ENCODE measurements around the gene DNAJC18.
A peak's percentile ranks its signal among the peaks of the same experiment; 100 is the strongest.
"Not testable (repeated sequence)": the region's sequence is repeated elsewhere in the genome, so short reads cannot be mapped to it uniquely, and the experiment has no call there.

Gene DNAJC18

GRCh38 chr5:139393497-139394122, 45.7 kb downstream of the DNAJC18 start:
- H3K27ac Mint-ChIP-seq = no peak overlapping the region
- H3K36me3 Mint-ChIP-seq = peaks cover 3% of the 10 kb centered on the region
- peak overlapping the region; percentile 90 for H3K4me3 Mint-ChIP-seq
- no peaks in the 10 kb centered on the region for H3K9me3 Mint-ChIP-seq (ENCODE audit: low read depth)
- peaks cover 34% of the 10 kb centered on the region for H3K4me1 Mint-ChIP-seq (ENCODE audit: low read depth)
- no peaks in the 10 kb centered on the region for H3K27me3 Mint-ChIP-seq

GRCh38 chr5:139392678-139393496, 46.4 kb downstream of the DNAJC18 start:
- Mint-ChIP-seq H3K4me3 (peak overlapping the region; percentile 90), H3K27me3 (no peaks in the 10 kb centered on the region), H3K9me3 (ENCODE audit: low read depth) (no peaks in the 10 kb centered on the region), H3K27ac (peak overlapping the region; percentile 83), H3K4me1 (ENCODE audit: low read depth) (peaks cover 38% of the 10 kb centered on the region), H3K36me3 (peaks cover 3% of the 10 kb centered on the region)

GRCh38 chr5:139392324-139392677, 47.0 kb downstream of the DNAJC18 start:
- Mint-ChIP-seq H3K27ac (no peak overlapping the region), H3K9me3 (ENCODE audit: low read depth) (no peaks in the 10 kb centered on the region)

GRCh38 chr5:139391570-139392323, 47.6 kb downstream of the DNAJC18 start:
- H3K4me1 Mint-ChIP-seq (ENCODE audit: low read depth) = peaks cover 38% of the 10 kb centered on the region
- peak overlapping the region; percentile 38 for H3K27ac Mint-ChIP-seq
- peaks cover 3% of the 10 kb centered on the region for H3K36me3 Mint-ChIP-seq

More at GRCh38 chr5:139392324-139392677, 47.0 kb downstream of the DNAJC18 start:
- Mint-ChIP-seq H3K4me3 (peak overlapping the region; percentile 90), H3K27me3 (no peaks in the 10 kb centered on the region), H3K36me3 (peaks cover 3% of the 10 kb centered on the region), H3K4me1 (ENCODE audit: low read depth) (peaks cover 38% of the 10 kb centered on the region)

GRCh38 chr5:139390639-139391569, 48.4 kb downstream of the DNAJC18 start:
- Mint-ChIP-seq H3K9me3 (ENCODE audit: low read depth) (no peaks in the 10 kb centered on the region), H3K4me1 (ENCODE audit: low read depth) (peaks cover 43% of the 10 kb centered on the region), H3K27ac (peak overlapping the region; percentile 61), H3K27me3 (no peaks in the 10 kb centered on the region), H3K4me3 (peak overlapping the region; percentile 86), H3K36me3 (no peaks in the 10 kb centered on the region)

More at GRCh38 chr5:139391570-139392323, 47.6 kb downstream of the DNAJC18 start:
- H3K27me3 Mint-ChIP-seq = no peaks in the 10 kb centered on the region
- H3K9me3 Mint-ChIP-seq (ENCODE audit: low read depth) = no peaks in the 10 kb centered on the region
- peak overlapping the region; percentile 86 for H3K4me3 Mint-ChIP-seq

- Mint-ChIP-seq H3K4me1 (ENCODE audit: low read depth) (peaks cover 52% of the 10 kb centered on the region), H3K36me3 (no peaks in the 10 kb centered on the region), H3K9me3 (ENCODE audit: low read depth) (no peaks in the 10 kb centered on the region), H3K4me3 (peak within 1 kb of the TSS; percentile 35), H3K27ac (peak within 1 kb of the TSS; percentile 72), H3K27me3 (no peaks in the 10 kb centered on the region)
These were observed 49.4 kb downstream of the DNAJC18 start, which contains the start of gene MZB1 for GRCh38 chr5:139389701-139390638. TSS of gene MZB1 (minus strand) at chr5:139389913. CDS start at chr5:139389856, 57 bp downstream.

GRCh38 chr5:139388198-139388821, 51.0 kb downstream of the DNAJC18 start:
- no peak overlapping the region for H3K27ac Mint-ChIP-seq
- no peaks in the 10 kb centered on the region for H3K27me3 Mint-ChIP-seq
- no peaks in the 10 kb centered on the region for H3K9me3 Mint-ChIP-seq (ENCODE audit: low read depth)
- peaks cover 58% of the 10 kb centered on the region for H3K4me1 Mint-ChIP-seq (ENCODE audit: low read depth)
- H3K4me3 Mint-ChIP-seq = no peak overlapping the region
- no peaks in the 10 kb centered on the region for H3K36me3 Mint-ChIP-seq

- H3K4me3 Mint-ChIP-seq = no peak overlapping the region
- H3K9me3 Mint-ChIP-seq (ENCODE audit: low read depth) = no peaks in the 10 kb centered on the region
- peaks cover 54% of the 10 kb centered on the region for H3K4me1 Mint-ChIP-seq (ENCODE audit: low read depth)
- H3K36me3 Mint-ChIP-seq = no peaks in the 10 kb centered on the region
- H3K27ac Mint-ChIP-seq = no peak overlapping the region
- H3K27me3 Mint-ChIP-seq = no peaks in the 10 kb centered on the region
These were observed 51.6 kb downstream of the DNAJC18 start for GRCh38 chr5:139387611-139388197.

- Mint-ChIP-seq H3K4me1 (ENCODE audit: low read depth) (peaks cover 53% of the 10 kb centered on the region), H3K27ac (peak overlapping the region; percentile 34)
- H3K27me3 Mint-ChIP-seq; H3K36me3 Mint-ChIP-seq; H3K4me3 Mint-ChIP-seq; H3K9me3 Mint-ChIP-seq (ENCODE audit: low read depth): not testable (repeated sequence)
These were observed 52.4 kb downstream of the DNAJC18 start for GRCh38 chr5:139386956-139387355.

GRCh38 chr5:139386050-139386438, 53.3 kb downstream of the DNAJC18 start:
- no peaks in the 10 kb centered on the region for H3K36me3 Mint-ChIP-seq
- H3K27me3 Mint-ChIP-seq = no peaks in the 10 kb centered on the region
- H3K9me3 Mint-ChIP-seq (ENCODE audit: low read depth) = no peaks in the 10 kb centered on the region
- H3K27ac Mint-ChIP-seq = peak overlapping the region; percentile 34
- no peak overlapping the region for H3K4me3 Mint-ChIP-seq
- H3K4me1 Mint-ChIP-seq (ENCODE audit: low read depth) = peaks cover 45% of the 10 kb centered on the region

GRCh38 chr5:139385061-139386049, 54.0 kb downstream of the DNAJC18 start:
- Mint-ChIP-seq H3K9me3 (ENCODE audit: low read depth) (no peaks in the 10 kb centered on the region), H3K27me3 (no peaks in the 10 kb centered on the region), H3K4me3 (peak overlapping the region; percentile 84), H3K36me3 (no peaks in the 10 kb centered on the region), H3K27ac (peak overlapping the region; percentile 79), H3K4me1 (ENCODE audit: low read depth) (peaks cover 39% of the 10 kb centered on the region)

GRCh38 chr5:139384591-139385051, 54.7 kb downstream of the DNAJC18 start:
- Mint-ChIP-seq H3K36me3 (no peaks in the 10 kb centered on the region), H3K27me3 (no peaks in the 10 kb centered on the region), H3K4me3 (peak overlapping the region; percentile 84), H3K27ac (peak overlapping the region; percentile 79), H3K9me3 (ENCODE audit: low read depth) (no peaks in the 10 kb centered on the region), H3K4me1 (ENCODE audit: low read depth) (peaks cover 32% of the 10 kb centered on the region)

Measured in activated naive CD8-positive, alpha-beta T cell (primary cell).